Measurements from ENCODE around the gene PAPSS1.

Gene PAPSS1

DNA sequence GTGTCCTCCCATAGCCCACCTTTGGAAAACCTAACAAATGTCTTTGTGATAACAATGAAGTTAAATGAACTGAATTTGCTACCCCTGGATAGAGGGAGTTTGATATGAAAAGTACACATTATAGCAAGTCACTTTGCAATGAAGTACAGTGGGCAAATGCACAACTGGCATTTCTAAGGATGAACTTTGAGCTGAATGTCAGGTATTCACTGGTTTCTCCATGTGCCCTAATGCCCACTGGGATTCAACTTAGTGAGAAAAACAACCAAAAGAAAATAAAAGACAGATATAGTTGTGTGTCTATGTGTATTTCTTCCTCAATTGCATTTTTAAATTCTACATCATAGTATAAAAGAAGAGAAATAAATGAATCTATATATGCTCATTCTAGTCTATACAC is 51.0 kb downstream of the PAPSS1 start:
- H3K4me3 ChIP-seq (ENCODE audit: low read length in 2 of 2), result no peak overlapping the region
- no peak overlapping the region for H3K14ac ChIP-seq (ENCODE audit: low read length)
- no peak overlapping the region for H3K4ac ChIP-seq (ENCODE audit: low read length)
- H2BK5ac ChIP-seq (ENCODE audit: low read length), result no peak overlapping the region
- H2BK12ac ChIP-seq (ENCODE audit: low read length), result no peak overlapping the region
- H3K27me3 ChIP-seq (ENCODE audit: control insufficient read depth in 3 of 3, insufficient read depth in 3 of 3, low read depth in 1 of 3, low read length in 3 of 3), result no peaks in the 10 kb centered on the region
- no peak overlapping the region for H3K4me2 ChIP-seq (ENCODE audit: insufficient read depth, low read length, poor library complexity, severe bottlenecking)
- H2AK5ac ChIP-seq (ENCODE audit: low read depth, low read length), result no peak overlapping the region
- H2BK120ac ChIP-seq (ENCODE audit: low read depth, low read length), result no peak overlapping the region
- no peak overlapping the region for H3K9ac ChIP-seq (ENCODE audit: low read depth, low read length, poor library complexity)
- no peaks in the 10 kb centered on the region for H3K79me1 ChIP-seq (ENCODE audit: low read depth, low read length)
- H2AFZ ChIP-seq (ENCODE audit: low read length), result no peak overlapping the region
- no peak overlapping the region for H2BK15ac ChIP-seq (ENCODE audit: low read length)
- H4K91ac ChIP-seq (ENCODE audit: low read depth, low read length, poor library complexity), result no peak overlapping the region
- H3K18ac ChIP-seq (ENCODE audit: low read length), result no peak overlapping the region
- H4K8ac ChIP-seq (ENCODE audit: low read depth, low read length), result no peak overlapping the region
- H3K27ac ChIP-seq (replicated peaks; ENCODE audit: low read length), result no peak overlapping the region
- H3K36me3 ChIP-seq (replicated peaks in 1 of 2; ENCODE audit: control insufficient read depth in 2 of 2, insufficient read depth in 2 of 2, low read length in 2 of 2), result peaks cover 0 to 4% of the 10 kb centered on the region in 2 donors
- H3K23ac ChIP-seq (ENCODE audit: low read depth, low read length, poor library complexity), result no peak overlapping the region
- no peak for DNase-seq (ENCODE audit: low spot score)
- H3K9me3 ChIP-seq (replicated peaks in 1 of 2; ENCODE audit: control insufficient read depth in 2 of 2, insufficient read depth in 1 of 2, low read depth in 1 of 2, low read length in 2 of 2), result no peaks in the 10 kb centered on the region
- H3K4me1 ChIP-seq (ENCODE audit: control insufficient read depth in 2 of 2, insufficient read depth in 1 of 2, low read depth in 1 of 2, low read length in 2 of 2), result peaks cover 3 to 5% of the 10 kb centered on the region in 2 donors

DNA sequence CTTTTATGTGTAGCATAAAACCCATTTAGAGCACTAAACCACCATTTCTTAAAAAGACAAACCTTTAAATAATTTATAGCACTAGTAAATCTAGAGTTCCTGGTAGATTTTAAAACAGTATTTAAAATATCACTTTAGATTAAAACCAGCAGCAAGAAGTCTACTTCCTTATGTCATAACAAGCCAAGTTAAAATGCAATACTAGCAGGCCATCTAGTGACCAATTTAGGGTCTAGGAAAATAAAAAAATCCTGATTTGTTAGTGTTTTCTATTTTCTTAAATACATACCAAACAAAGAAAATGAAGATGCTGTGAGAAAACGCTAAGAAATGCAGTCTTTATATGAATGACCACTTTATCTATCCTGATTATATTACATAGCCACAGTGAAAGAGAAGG is 53.9 kb downstream of the PAPSS1 start:
- Histone ChIP-seq H4K91ac (ENCODE audit: low read depth, low read length, poor library complexity) (no peak overlapping the region), H3K79me1 (ENCODE audit: low read depth, low read length) (no peaks in the 10 kb centered on the region), H3K23ac (ENCODE audit: low read depth, low read length, poor library complexity) (no peak overlapping the region), H3K18ac (ENCODE audit: low read length) (no peak overlapping the region), H2BK15ac (ENCODE audit: low read length) (no peak overlapping the region), H3K27me3 (ENCODE audit: control insufficient read depth in 3 of 3, insufficient read depth in 3 of 3, low read depth in 1 of 3, low read length in 3 of 3) (no peaks in the 10 kb centered on the region), H3K9ac (ENCODE audit: low read depth, low read length, poor library complexity) (no peak overlapping the region), H2BK12ac (ENCODE audit: low read length) (no peak overlapping the region), H3K27ac (replicated peaks; ENCODE audit: low read length) (no peak overlapping the region), H2AFZ (ENCODE audit: low read length) (no peak overlapping the region), H3K9me3 (replicated peaks in 1 of 2; ENCODE audit: control insufficient read depth in 2 of 2, insufficient read depth in 1 of 2, low read depth in 1 of 2, low read length in 2 of 2) (no peaks in the 10 kb centered on the region), H2BK5ac (ENCODE audit: low read length) (no peak overlapping the region), H3K4me1 (ENCODE audit: control insufficient read depth in 2 of 2, insufficient read depth in 1 of 2, low read depth in 1 of 2, low read length in 2 of 2) (peaks cover 3 to 8% of the 10 kb centered on the region in 2 donors), H3K4me2 (ENCODE audit: insufficient read depth, low read length, poor library complexity, severe bottlenecking) (no peak overlapping the region), H3K4me3 (ENCODE audit: low read length in 2 of 2) (no peak overlapping the region), H2AK5ac (ENCODE audit: low read depth, low read length) (no peak overlapping the region), H3K36me3 (replicated peaks in 1 of 2; ENCODE audit: control insufficient read depth in 2 of 2, insufficient read depth in 2 of 2, low read length in 2 of 2) (no peaks in the 10 kb centered on the region), H3K4ac (ENCODE audit: low read length) (no peak overlapping the region), H4K8ac (ENCODE audit: low read depth, low read length) (no peak overlapping the region), H3K14ac (ENCODE audit: low read length) (no peak overlapping the region), H2BK120ac (ENCODE audit: low read depth, low read length) (no peak overlapping the region)
- DNase-seq (ENCODE audit: low spot score), result no peak
- WGBS, 2 donors (ENCODE audit: extremely low coverage in 2 of 2, insufficient read length in 2 of 2, insufficient replicate concordance in 1 of 2), result no CpG with 5 or more reads among the region's 1 CpG

DNA sequence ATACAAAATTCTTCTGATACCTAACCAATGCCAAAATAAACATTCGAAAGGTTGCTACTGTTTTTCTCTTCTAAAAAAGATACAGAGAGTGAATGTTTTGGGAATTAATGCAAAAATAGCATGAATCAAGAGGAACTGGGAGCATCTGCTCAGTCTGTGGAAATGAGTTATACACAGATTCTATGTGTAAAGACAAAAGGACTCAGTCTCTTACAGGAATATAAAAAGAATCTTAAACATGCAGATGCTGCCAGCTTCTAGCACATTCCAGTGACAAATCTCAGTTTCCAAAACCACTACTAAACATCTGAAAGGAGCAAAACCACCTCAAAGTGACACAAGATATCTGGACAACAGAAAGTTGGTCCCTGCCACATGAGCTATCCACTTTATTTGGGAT is 55.0 kb downstream of the PAPSS1 start:
- H3K23ac ChIP-seq (ENCODE audit: low read depth, low read length, poor library complexity), result no peak overlapping the region
- no peak overlapping the region for H4K8ac ChIP-seq (ENCODE audit: low read depth, low read length)
- H3K9ac ChIP-seq (ENCODE audit: low read depth, low read length, poor library complexity), result no peak overlapping the region
- H2AFZ ChIP-seq (ENCODE audit: low read length), result no peak overlapping the region
- H3K27me3 ChIP-seq (ENCODE audit: control insufficient read depth in 3 of 3, insufficient read depth in 3 of 3, low read depth in 1 of 3, low read length in 3 of 3), result no peaks in the 10 kb centered on the region
- H4K91ac ChIP-seq (ENCODE audit: low read depth, low read length, poor library complexity), result no peak overlapping the region
- H2BK120ac ChIP-seq (ENCODE audit: low read depth, low read length), result no peak overlapping the region
- no peak for DNase-seq (ENCODE audit: low spot score)
- H2BK15ac ChIP-seq (ENCODE audit: low read length), result no peak overlapping the region
- no peaks in the 10 kb centered on the region for H3K79me1 ChIP-seq (ENCODE audit: low read depth, low read length)
- no peak overlapping the region for H3K4me2 ChIP-seq (ENCODE audit: insufficient read depth, low read length, poor library complexity, severe bottlenecking)
- no peaks in the 10 kb centered on the region for H3K36me3 ChIP-seq (replicated peaks in 1 of 2; ENCODE audit: control insufficient read depth in 2 of 2, insufficient read depth in 2 of 2, low read length in 2 of 2)
- no peak overlapping the region for H3K27ac ChIP-seq (replicated peaks; ENCODE audit: low read length)
- H2BK12ac ChIP-seq (ENCODE audit: low read length), result no peak overlapping the region
- H3K4me3 ChIP-seq (ENCODE audit: low read length in 2 of 2), result no peak overlapping the region
- no peak overlapping the region for H3K14ac ChIP-seq (ENCODE audit: low read length)
- no peaks in the 10 kb centered on the region for H3K9me3 ChIP-seq (replicated peaks in 1 of 2; ENCODE audit: control insufficient read depth in 2 of 2, insufficient read depth in 1 of 2, low read depth in 1 of 2, low read length in 2 of 2)
- no CpG with 5 or more reads among the region's 1 CpG for WGBS, 2 donors (ENCODE audit: extremely low coverage in 2 of 2, insufficient read length in 2 of 2, insufficient replicate concordance in 1 of 2)
- no peak overlapping the region for H2AK5ac ChIP-seq (ENCODE audit: low read depth, low read length)
- H2BK5ac ChIP-seq (ENCODE audit: low read length), result no peak overlapping the region
- H3K4me1 ChIP-seq (ENCODE audit: control insufficient read depth in 2 of 2, insufficient read depth in 1 of 2, low read depth in 1 of 2, low read length in 2 of 2), result peaks cover 3 to 8% of the 10 kb centered on the region in 2 donors
- H3K4ac ChIP-seq (ENCODE audit: low read length), result no peak overlapping the region
- H3K18ac ChIP-seq (ENCODE audit: low read length), result no peak overlapping the region

- H3K4ac ChIP-seq (ENCODE audit: low read length), result no peak overlapping the region
- H4K8ac ChIP-seq (ENCODE audit: low read depth, low read length), result no peak overlapping the region
- H3K9ac ChIP-seq (ENCODE audit: low read depth, low read length, poor library complexity), result no peak overlapping the region
- H3K27me3 ChIP-seq (ENCODE audit: control insufficient read depth in 3 of 3, insufficient read depth in 3 of 3, low read depth in 1 of 3, low read length in 3 of 3), result no peaks in the 10 kb centered on the region
- no peak for DNase-seq (ENCODE audit: low spot score)
- no peaks in the 10 kb centered on the region for H3K9me3 ChIP-seq (replicated peaks in 1 of 2; ENCODE audit: control insufficient read depth in 2 of 2, insufficient read depth in 1 of 2, low read depth in 1 of 2, low read length in 2 of 2)
- no peak overlapping the region for H3K23ac ChIP-seq (ENCODE audit: low read depth, low read length, poor library complexity)
- no peak overlapping the region for H2AK5ac ChIP-seq (ENCODE audit: low read depth, low read length)
- H3K14ac ChIP-seq (ENCODE audit: low read length), result no peak overlapping the region
- H2BK12ac ChIP-seq (ENCODE audit: low read length), result no peak overlapping the region
- H2BK15ac ChIP-seq (ENCODE audit: low read length), result no peak overlapping the region
- no peak overlapping the region for H3K18ac ChIP-seq (ENCODE audit: low read length)
- H3K4me3 ChIP-seq (ENCODE audit: low read length in 2 of 2), result no peak overlapping the region
- H3K4me2 ChIP-seq (ENCODE audit: insufficient read depth, low read length, poor library complexity, severe bottlenecking), result no peak overlapping the region
- H3K4me1 ChIP-seq (ENCODE audit: control insufficient read depth in 2 of 2, insufficient read depth in 1 of 2, low read depth in 1 of 2, low read length in 2 of 2), result peaks cover 4 to 9% of the 10 kb centered on the region in 2 donors
- H2AFZ ChIP-seq (ENCODE audit: low read length), result no peak overlapping the region
- H2BK5ac ChIP-seq (ENCODE audit: low read length), result no peak overlapping the region
- no CpG with 5 or more reads among the region's 4 CpGs for WGBS, 2 donors (ENCODE audit: extremely low coverage in 2 of 2, insufficient read length in 2 of 2, insufficient replicate concordance in 1 of 2)
- no peaks in the 10 kb centered on the region for H3K79me1 ChIP-seq (ENCODE audit: low read depth, low read length)
- no peak overlapping the region for H4K91ac ChIP-seq (ENCODE audit: low read depth, low read length, poor library complexity)
- no peak overlapping the region for H2BK120ac ChIP-seq (ENCODE audit: low read depth, low read length)
- peaks cover 4 to 17% of the 10 kb centered on the region in 2 donors for H3K36me3 ChIP-seq (replicated peaks in 1 of 2; ENCODE audit: control insufficient read depth in 2 of 2, insufficient read depth in 2 of 2, low read length in 2 of 2)
- no peak overlapping the region for H3K27ac ChIP-seq (replicated peaks; ENCODE audit: low read length)
Measured at GRCh38 chr4:107658400-107659336, 61.4 kb downstream of the PAPSS1 start.
